ENCODE measurements around the gene FLT3LG.
A peak's percentile ranks its signal among the peaks of the same experiment; 100 is the strongest.

FLT3LG gene

GRCh38 chr19:49473868-49474541, at the start of gene FLT3LG:
Gene FLT3LG, plus strand, starts transcription at chr19:49474215. Its CDS starts 425 bp downstream, at chr19:49474640.
- Mint-ChIP-seq H3K27ac (peak within 1 kb of the TSS; percentile 96), H3K4me1 (peaks cover 64% of the 10 kb centered on the region), H3K27me3 (no peaks in the 10 kb centered on the region), H3K9me3 (no peaks in the 10 kb centered on the region), H3K36me3 (peaks cover 7% of the 10 kb centered on the region), H3K4me3 (peak within 1 kb of the TSS; percentile 88)
- ATAC-seq = peak; percentile 77

GRCh38 chr19:49425178-49425577, 48.8 kb upstream of the FLT3LG start, which contains the start of gene GFY:
Gene GFY, plus strand, starts transcription at chr19:49425388. Its CDS starts 1,043 bp downstream, at chr19:49426431.
- no peaks in the 10 kb centered on the region for H3K9me3 Mint-ChIP-seq
- no peak for ATAC-seq
- H3K27ac Mint-ChIP-seq = peak within 1 kb of the TSS; percentile 53
- H3K4me3 Mint-ChIP-seq = no peak within 1 kb of the TSS
- peaks cover 100% of the 10 kb centered on the region for H3K27me3 Mint-ChIP-seq
- no peaks in the 10 kb centered on the region for H3K36me3 Mint-ChIP-seq
- peaks cover 73% of the 10 kb centered on the region for H3K4me1 Mint-ChIP-seq

GRCh38 chr19:49425922-49426592, 48.0 kb upstream of the FLT3LG start:
- Mint-ChIP-seq H3K27me3 (peaks cover 100% of the 10 kb centered on the region), H3K27ac (peak overlapping the region; percentile 53), H3K4me1 (peaks cover 79% of the 10 kb centered on the region), H3K36me3 (no peaks in the 10 kb centered on the region), H3K4me3 (no peak overlapping the region), H3K9me3 (no peaks in the 10 kb centered on the region)
- ATAC-seq = no peak

GRCh38 chr19:49427339-49427738, 46.7 kb upstream of the FLT3LG start:
- Mint-ChIP-seq H3K4me1 (peaks cover 73% of the 10 kb centered on the region), H3K36me3 (no peaks in the 10 kb centered on the region), H3K9me3 (no peaks in the 10 kb centered on the region), H3K27ac (peak overlapping the region; percentile 53), H3K27me3 (peaks cover 100% of the 10 kb centered on the region), H3K4me3 (peak overlapping the region; percentile 14)
- no peak for ATAC-seq

- no peaks in the 10 kb centered on the region for H3K9me3 Mint-ChIP-seq
- H3K4me3 Mint-ChIP-seq = peak overlapping the region; percentile 42
- peak; percentile 59 for ATAC-seq
- H3K36me3 Mint-ChIP-seq = no peaks in the 10 kb centered on the region
- H3K4me1 Mint-ChIP-seq = peaks cover 73% of the 10 kb centered on the region
- peaks cover 100% of the 10 kb centered on the region for H3K27me3 Mint-ChIP-seq
- peak overlapping the region; percentile 53 for H3K27ac Mint-ChIP-seq
These were observed 46.0 kb upstream of the FLT3LG start for GRCh38 chr19:49427855-49428546.

- no peaks in the 10 kb centered on the region for H3K36me3 Mint-ChIP-seq
- no peak for ATAC-seq
- H3K4me3 Mint-ChIP-seq = peak overlapping the region; percentile 42
- H3K9me3 Mint-ChIP-seq = no peaks in the 10 kb centered on the region
- H3K4me1 Mint-ChIP-seq = peaks cover 71% of the 10 kb centered on the region
- H3K27ac Mint-ChIP-seq = no peak overlapping the region
- H3K27me3 Mint-ChIP-seq = peaks cover 100% of the 10 kb centered on the region
These were observed 45.2 kb upstream of the FLT3LG start for GRCh38 chr19:49428547-49429451.

GRCh38 chr19:49430172-49430677, 43.8 kb upstream of the FLT3LG start:
- ATAC-seq = no peak
- no peak overlapping the region for H3K4me3 Mint-ChIP-seq
- H3K9me3 Mint-ChIP-seq = no peaks in the 10 kb centered on the region
- H3K27me3 Mint-ChIP-seq = peaks cover 99% of the 10 kb centered on the region
- H3K36me3 Mint-ChIP-seq = no peaks in the 10 kb centered on the region
- H3K4me1 Mint-ChIP-seq = peaks cover 68% of the 10 kb centered on the region
- no peak overlapping the region for H3K27ac Mint-ChIP-seq

GRCh38 chr19:49430678-49431329, 43.2 kb upstream of the FLT3LG start:
- Mint-ChIP-seq H3K36me3 (no peaks in the 10 kb centered on the region), H3K27me3 (peaks cover 99% of the 10 kb centered on the region), H3K27ac (no peak overlapping the region), H3K4me1 (peaks cover 63% of the 10 kb centered on the region), H3K4me3 (no peak overlapping the region), H3K9me3 (no peaks in the 10 kb centered on the region)
- ATAC-seq = no peak

- peaks cover 99% of the 10 kb centered on the region for H3K27me3 Mint-ChIP-seq
- no peaks in the 10 kb centered on the region for H3K36me3 Mint-ChIP-seq
- H3K9me3 Mint-ChIP-seq = no peaks in the 10 kb centered on the region
- H3K4me3 Mint-ChIP-seq = no peak overlapping the region
- peaks cover 63% of the 10 kb centered on the region for H3K4me1 Mint-ChIP-seq
- ATAC-seq = no peak
- H3K27ac Mint-ChIP-seq = no peak overlapping the region
These were observed 42.7 kb upstream of the FLT3LG start for GRCh38 chr19:49431330-49431749.

- H3K4me3 Mint-ChIP-seq = no peak overlapping the region
- H3K27ac Mint-ChIP-seq = no peak overlapping the region
- peaks cover 99% of the 10 kb centered on the region for H3K27me3 Mint-ChIP-seq
- no peaks in the 10 kb centered on the region for H3K9me3 Mint-ChIP-seq
- peaks cover 63% of the 10 kb centered on the region for H3K4me1 Mint-ChIP-seq
- ATAC-seq = peak; percentile 32
- H3K36me3 Mint-ChIP-seq = no peaks in the 10 kb centered on the region
These were observed 41.6 kb upstream of the FLT3LG start for GRCh38 chr19:49432141-49433073.

GRCh38 chr19:49433240-49433901, 40.6 kb upstream of the FLT3LG start:
- Mint-ChIP-seq H3K27me3 (peaks cover 99% of the 10 kb centered on the region), H3K4me1 (peaks cover 60% of the 10 kb centered on the region), H3K27ac (no peak overlapping the region), H3K36me3 (no peaks in the 10 kb centered on the region), H3K4me3 (peak overlapping the region; percentile 24), H3K9me3 (no peaks in the 10 kb centered on the region)
- no peak for ATAC-seq

- Mint-ChIP-seq H3K27ac (no peak overlapping the region), H3K27me3 (peaks cover 99% of the 10 kb centered on the region), H3K36me3 (no peaks in the 10 kb centered on the region), H3K9me3 (no peaks in the 10 kb centered on the region), H3K4me3 (no peak overlapping the region), H3K4me1 (peaks cover 51% of the 10 kb centered on the region)
- no peak for ATAC-seq
These were observed 39.0 kb upstream of the FLT3LG start for GRCh38 chr19:49434907-49435583.

Measured in stimulated activated memory B cell treated with anti-CD40 and anti-IgM and Interleukin-4, amounts not matched to agents 10 μg/mL and 1 μg/mL and 100 μg/mL, for 72 hours (primary cell).